GM10248 (cell line): ENCODE measurements around the gene ARL2.

ENCODE experiments used
- CTCF ChIA-PET: fragments of 300-600 bp; sonication (Branson Sonifier 250); formaldehyde crosslinking; extraction: SDS; loops from one replicate; lab custom pipeline; 2021; ENCODE audit warnings: antibody characterized with exemption; lab: Yijun Ruan, JAX
- POLR2A ChIA-PET: fragments of 350-650 bp; sonication (Branson Sonifier 250); formaldehyde crosslinking; extraction: SDS; loops from one replicate; lab custom pipeline; 2020; ENCODE audit warnings: antibody characterized with exemption; lab: Yijun Ruan, JAX
- DNase-seq: peaks from one replicate; pipeline ENCODE4 v3.0.0; 2012; ENCODE audit errors: extremely low spot score
- TF ChIP-seq, protein P1 (sequence below): IDR thresholded peaks from 2 replicates; pipeline ENCODE4 v1.5.1; 2012; ENCODE audit warnings: mild to moderate bottlenecking, low read depth; ENCODE audit errors: extremely low read depth, missing control alignments, control extremely low read depth

The ARL2 gene

DNA sequence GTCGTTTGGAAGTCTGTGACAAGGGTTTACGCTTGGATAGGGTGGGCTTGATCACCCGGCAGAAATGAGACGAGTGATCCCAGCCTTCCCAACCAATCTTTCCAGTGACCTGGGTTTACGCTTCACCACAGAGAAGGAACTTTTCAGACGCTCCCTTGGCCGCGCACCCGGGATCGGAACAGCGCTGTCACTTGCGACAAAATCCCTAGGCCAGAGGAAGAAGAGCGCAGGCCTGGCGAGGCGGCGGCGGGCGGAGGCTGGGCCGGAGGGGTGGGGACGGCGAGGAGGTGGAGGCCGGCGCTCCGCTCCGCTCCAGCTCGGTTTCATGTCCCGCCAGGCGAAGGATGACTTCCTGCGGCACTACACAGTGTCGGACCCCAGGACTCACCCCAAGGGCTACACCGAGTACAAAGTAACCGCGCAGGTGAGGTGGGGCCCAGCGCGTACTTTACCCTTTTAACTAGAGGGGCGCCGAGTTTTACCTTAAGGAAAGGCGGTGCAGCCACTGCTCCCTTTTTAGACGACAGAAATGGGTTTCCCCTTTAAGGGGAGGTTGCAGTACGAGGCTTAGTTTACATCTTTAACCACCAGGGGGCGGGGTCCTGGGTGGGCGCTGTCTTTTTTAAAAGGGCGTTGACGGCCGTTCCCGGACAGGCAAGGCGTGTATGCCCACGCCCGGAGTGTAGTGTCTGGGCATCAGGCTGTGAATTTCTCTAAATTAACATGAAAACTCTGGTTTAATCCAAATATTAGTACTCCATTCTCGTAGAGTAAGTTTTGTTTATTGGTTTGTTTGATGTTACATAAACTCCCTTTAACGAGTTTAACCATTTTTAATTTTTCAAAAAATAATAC lies 13.5 kb downstream of the ARL2 start, which contains the start of gene SNX15:
TSS of gene SNX15 (plus strand) at position 227 of the 855 bp plus-strand sequence. CDS start at position 326, 99 bp downstream.
- CTCF ChIA-PET = interaction anchor here (0.6 to 6.9 kb wide), 13 partner anchors 10 to 302 kb away, joined by 3 to 75 read pairs (median 4); partner anchors contain the start of genes ARL2 and TM7SF2
- DNase-seq = peak; percentile 92
- POLR2A ChIA-PET = no interaction called here
- TF ChIP-seq, protein P1, sequence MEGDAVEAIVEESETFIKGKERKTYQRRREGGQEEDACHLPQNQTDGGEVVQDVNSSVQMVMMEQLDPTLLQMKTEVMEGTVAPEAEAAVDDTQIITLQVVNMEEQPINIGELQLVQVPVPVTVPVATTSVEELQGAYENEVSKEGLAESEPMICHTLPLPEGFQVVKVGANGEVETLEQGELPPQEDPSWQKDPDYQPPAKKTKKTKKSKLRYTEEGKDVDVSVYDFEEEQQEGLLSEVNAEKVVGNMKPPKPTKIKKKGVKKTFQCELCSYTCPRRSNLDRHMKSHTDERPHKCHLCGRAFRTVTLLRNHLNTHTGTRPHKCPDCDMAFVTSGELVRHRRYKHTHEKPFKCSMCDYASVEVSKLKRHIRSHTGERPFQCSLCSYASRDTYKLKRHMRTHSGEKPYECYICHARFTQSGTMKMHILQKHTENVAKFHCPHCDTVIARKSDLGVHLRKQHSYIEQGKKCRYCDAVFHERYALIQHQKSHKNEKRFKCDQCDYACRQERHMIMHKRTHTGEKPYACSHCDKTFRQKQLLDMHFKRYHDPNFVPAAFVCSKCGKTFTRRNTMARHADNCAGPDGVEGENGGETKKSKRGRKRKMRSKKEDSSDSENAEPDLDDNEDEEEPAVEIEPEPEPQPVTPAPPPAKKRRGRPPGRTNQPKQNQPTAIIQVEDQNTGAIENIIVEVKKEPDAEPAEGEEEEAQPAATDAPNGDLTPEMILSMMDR = peak; percentile 32

DNA sequence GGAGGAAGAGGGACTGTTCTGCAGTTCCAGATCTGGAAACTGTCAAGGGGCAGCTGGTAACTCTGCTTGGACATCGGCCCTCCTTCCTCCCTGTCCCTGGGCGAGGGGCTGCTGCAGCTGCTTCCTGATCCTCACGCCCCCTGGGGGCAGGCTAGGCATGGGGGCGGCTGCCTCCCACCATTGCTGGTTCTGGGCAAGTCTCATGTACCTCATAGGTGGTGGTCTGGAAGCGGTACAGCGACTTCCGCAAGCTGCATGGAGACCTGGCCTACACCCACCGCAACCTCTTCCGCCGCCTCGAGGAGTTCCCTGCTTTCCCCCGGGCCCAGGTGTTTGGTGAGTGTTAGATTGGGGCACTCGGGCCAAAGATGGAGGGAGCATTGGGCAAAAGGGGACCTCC lies 18.3 kb downstream of the ARL2 start:
- ChIA-PET CTCF (interaction anchor here (1.3 to 1.7 kb wide), 3 partner anchors 9 to 80 kb away, joined by 3 to 5 read pairs (median 4); partner anchors contain the start of genes ARL2 and SAC3D1), POLR2A (no interaction called here)
- no peak for DNase-seq
- TF ChIP-seq, protein P1 = no peak

DNA sequence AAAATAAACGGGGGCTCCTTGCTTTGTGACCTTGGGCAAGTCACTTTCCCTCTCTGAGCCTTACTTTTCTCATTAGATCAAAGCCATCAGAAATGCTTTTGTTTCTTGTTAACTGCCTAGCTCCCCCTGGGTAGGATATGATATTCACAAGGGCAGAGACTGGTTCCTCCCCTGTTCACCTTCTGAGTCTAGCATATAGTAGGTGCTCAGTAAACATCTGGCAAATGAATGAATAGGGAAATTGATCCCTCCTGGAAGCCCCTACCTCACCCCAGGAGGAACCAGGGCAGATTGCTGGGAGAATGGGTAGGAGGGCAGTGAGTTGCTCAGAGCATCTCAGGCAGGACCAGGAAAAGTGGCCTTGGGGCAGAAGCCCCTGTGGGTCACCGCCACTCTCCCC lies 20.5 kb downstream of the ARL2 start:
- ChIA-PET POLR2A (no interaction called here), CTCF (interaction anchor here (0.9 to 1.4 kb wide), 2 partner anchors 16 to 20 kb away, joined by 3 to 4 read pairs; partner anchors contain the start of gene ARL2)
- TF ChIP-seq, protein P1 = no peak
- no peak for DNase-seq

DNA sequence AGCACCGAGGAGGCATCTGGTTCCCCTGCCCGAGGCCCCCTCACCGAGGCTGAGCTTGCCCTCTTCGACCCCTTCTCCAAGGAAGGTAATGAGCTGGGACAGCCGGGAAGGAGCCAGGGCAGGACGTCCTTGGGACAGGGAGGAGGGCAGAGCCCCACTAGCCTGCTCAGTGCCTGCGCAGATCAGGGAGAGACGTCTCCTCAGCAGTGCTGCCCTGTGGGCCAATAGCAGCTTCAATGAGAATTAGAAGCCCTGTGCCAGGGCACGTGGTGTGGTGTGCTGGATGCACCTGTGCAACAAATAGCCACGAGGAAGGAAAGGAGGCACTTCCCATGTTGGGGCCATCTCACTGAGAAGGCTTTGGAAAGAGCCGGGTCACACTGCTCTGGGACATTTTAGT lies 21.6 kb downstream of the ARL2 start:
- ChIA-PET POLR2A (no interaction called here), CTCF (no interaction called here)
- TF ChIP-seq, protein P1 = no peak
- no peak for DNase-seq

DNA sequence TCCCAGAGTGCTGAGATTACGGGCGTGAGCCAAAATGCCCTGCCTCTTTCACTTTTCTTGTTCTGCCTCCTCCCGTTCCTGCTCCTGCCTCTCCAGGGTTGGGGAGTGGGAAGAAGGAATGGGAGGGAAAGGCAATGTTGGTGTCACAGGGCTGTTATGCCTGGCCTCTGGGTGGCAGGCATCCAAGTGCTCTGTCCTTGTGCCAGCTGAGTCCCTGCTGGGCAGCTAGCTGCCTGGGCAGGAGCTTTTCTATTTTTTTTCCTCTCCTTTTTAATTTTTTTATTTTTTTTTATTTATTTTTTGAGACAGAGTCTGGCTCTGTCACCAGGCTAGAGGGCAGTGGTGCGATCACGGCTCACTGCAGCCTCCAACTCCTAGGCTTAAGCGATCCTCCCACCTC lies 23.0 kb downstream of the ARL2 start:
- DNase-seq = no peak
- ChIA-PET POLR2A (no interaction called here), CTCF (interaction anchor here (0.8 to 7.3 kb wide), 3 partner anchors 8 to 23 kb away, joined by 3 to 46 read pairs (median 3); partner anchors contain the start of gene ARL2)
- TF ChIP-seq, protein P1 = no peak

DNA sequence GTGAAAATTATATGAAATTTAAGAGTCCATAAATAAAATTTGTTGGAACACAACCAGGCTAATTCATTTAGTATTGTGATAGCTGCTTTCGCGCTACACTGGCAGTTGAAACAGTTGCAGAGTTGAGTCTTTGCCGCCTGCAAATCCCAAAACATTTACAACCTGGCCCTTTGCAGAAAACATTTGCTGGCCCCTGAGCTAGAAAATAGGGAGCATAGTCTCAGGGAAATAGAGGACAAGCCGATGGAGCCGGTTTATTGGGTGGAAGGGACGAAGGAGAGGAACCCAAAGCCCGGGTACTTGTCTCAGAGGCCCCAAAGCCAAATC lies 26.5 kb downstream of the ARL2 start:
- TF ChIP-seq, protein P1 = no peak
- CTCF ChIA-PET = interaction anchor here (0.8 to 7.3 kb wide), 6 partner anchors 8 to 235 kb away, joined by 3 to 46 read pairs (median 7); partner anchors contain the start of genes ARL2, TM7SF2 and ZNHIT2
- DNase-seq = no peak
- POLR2A ChIA-PET = no interaction called here
